Mesenchymal stem cell (in vitro differentiated cells and primary cell): Measurements from ENCODE around the gene FGFRL1.

Experiments
- DNase-seq: peaks from one replicate; pipeline ENCODE4 v3.0.0-alpha.2; 2013
- H2AFZ ChIP-seq: one replicate; pipeline ENCODE4 v1.6.1; 2013; ENCODE audit warnings: low read depth, mild to moderate bottlenecking, control low read depth, inconsistent platforms, low read length, moderate library complexity
- H2AK5ac ChIP-seq: 2 replicates; pipeline ENCODE4 v1.6.1; 2013; ENCODE audit warnings: low read length, moderate library complexity, mild to moderate bottlenecking, inconsistent platforms; ENCODE audit not compliant: severe bottlenecking
- H2BK120ac ChIP-seq: one replicate; pipeline ENCODE4 v1.6.1; 2013; ENCODE audit warnings: low read depth, mild to moderate bottlenecking, inconsistent platforms, low read length, moderate library complexity
- H2BK12ac ChIP-seq, 2 experiments: one replicate each; pipeline ENCODE4 v1.6.1; 2013; ENCODE audit warnings: inconsistent platforms in 2 of 2, low read length in 2 of 2, mild to moderate bottlenecking in 2 of 2, moderate library complexity in 2 of 2, control low read depth in 1 of 2
- H2BK15ac ChIP-seq: one replicate; pipeline ENCODE4 v1.6.1; 2013; ENCODE audit warnings: mild to moderate bottlenecking, low read depth, inconsistent platforms; ENCODE audit not compliant: poor library complexity, severe bottlenecking
- H2BK5ac ChIP-seq: 2 replicates; pipeline ENCODE4 v1.6.1; 2013; ENCODE audit warnings: low read depth, mild to moderate bottlenecking, low read length, control low read depth, inconsistent platforms; ENCODE audit not compliant: poor library complexity, severe bottlenecking
- H3K14ac ChIP-seq, 2 experiments: one replicate each; pipeline ENCODE4 v1.6.1; 2013; ENCODE audit warnings: inconsistent platforms in 2 of 2, low read length in 2 of 2, control low read depth in 1 of 2, mild to moderate bottlenecking in 1 of 2, moderate library complexity in 1 of 2
- H3K18ac ChIP-seq, 2 experiments: one replicate each; pipeline ENCODE4 v1.6.1; 2013; ENCODE audit warnings: inconsistent platforms in 2 of 2, low read length in 2 of 2, control low read depth in 1 of 2, low read depth in 1 of 2, mild to moderate bottlenecking in 1 of 2
- H3K23ac ChIP-seq, 2 experiments: one replicate each; pipeline ENCODE4 v1.6.1; 2013; ENCODE audit warnings: inconsistent platforms in 2 of 2, low read length in 2 of 2, mild to moderate bottlenecking in 2 of 2, moderate library complexity in 2 of 2, control low read depth in 1 of 2
- H3K27ac ChIP-seq: 2 replicates; pipeline ENCODE4 v1.5.1; 2013; ENCODE audit warnings: mild to moderate bottlenecking, moderate library complexity, low read length, control low read depth, inconsistent platforms; ENCODE audit not compliant: poor library complexity, severe bottlenecking
- H3K27me3 ChIP-seq, 2 experiments: 2 replicates each; pipeline versions ENCODE4 v1.6.1 to v1.7.0; 2013; ENCODE audit warnings: low read length in 2 of 2, mild to moderate bottlenecking in 2 of 2, moderate library complexity in 2 of 2, control low read depth in 1 of 2, inconsistent platforms in 1 of 2; ENCODE audit not compliant: control insufficient read depth in 1 of 2, insufficient read depth in 1 of 2
- H3K36me3 ChIP-seq, 2 experiments: 2 replicates each; pipeline versions ENCODE4 v1.6.1 to v1.7.0; 2013; ENCODE audit warnings: low read length in 2 of 2, control low read depth in 1 of 2, inconsistent platforms in 1 of 2, low read depth in 1 of 2, mild to moderate bottlenecking in 1 of 2; ENCODE audit not compliant: insufficient read depth in 2 of 2, control insufficient read depth in 1 of 2
- H3K4ac ChIP-seq, 2 experiments: one replicate each; pipeline ENCODE4 v1.6.1; 2013; ENCODE audit warnings: inconsistent platforms in 2 of 2, low read length in 2 of 2, mild to moderate bottlenecking in 2 of 2, moderate library complexity in 2 of 2, control low read depth in 1 of 2, low read depth in 1 of 2
- H3K4me1 ChIP-seq: 2 replicates; pipeline ENCODE4 v1.6.1; 2013; ENCODE audit warnings: low read depth, low read length, control low read depth; ENCODE audit not compliant: control insufficient read depth, insufficient read depth
- H3K4me2 ChIP-seq: 2 replicates; pipeline ENCODE4 v1.6.1; 2013; ENCODE audit warnings: low read length, mild to moderate bottlenecking, inconsistent platforms; ENCODE audit not compliant: poor library complexity, severe bottlenecking
- H3K4me3 ChIP-seq, 2 experiments: 2 replicates each; pipeline versions ENCODE4 v1.5.1 to v1.7.0; 2013; ENCODE audit warnings: low read length in 2 of 2, mild to moderate bottlenecking in 2 of 2, control low read depth in 1 of 2, low read depth in 1 of 2; ENCODE audit not compliant: insufficient read depth in 1 of 2
- H3K79me1 ChIP-seq: replicated peaks from 2 replicates; pipeline ENCODE4 v1.6.1; 2013; ENCODE audit warnings: mild to moderate bottlenecking, control low read depth, low read length, inconsistent platforms; ENCODE audit not compliant: poor library complexity, severe bottlenecking
- H3K9ac ChIP-seq: 2 replicates; pipeline ENCODE4 v1.7.0; 2013; ENCODE audit warnings: mild to moderate bottlenecking, low read length, moderate library complexity
- H3K9me3 ChIP-seq: 2 replicates; pipeline ENCODE4 v1.7.0; 2013; ENCODE audit warnings: mild to moderate bottlenecking, low read length; ENCODE audit not compliant: control insufficient read depth
- H4K8ac ChIP-seq: one replicate; pipeline ENCODE4 v1.6.1; 2013; ENCODE audit warnings: inconsistent platforms, mild to moderate bottlenecking, low read length, moderate library complexity
- H4K91ac ChIP-seq: one replicate; pipeline ENCODE4 v1.6.1; 2013; ENCODE audit warnings: mild to moderate bottlenecking, low read length, inconsistent platforms
- WGBS: methylation state at CpG from one replicate; pipeline ENCODE4 v1.1.7; 2013; ENCODE audit warnings: mixed read lengths; 5-methylcytosine and 5-hydroxymethylcytosine counted together

FGFRL1 gene

GRCh38 chr4:1018147-1019020 is 7.0 kb downstream of the FGFRL1 start:
- H3K4me1 ChIP-seq = peaks cover 60% of the 10 kb centered on the region
- no peak overlapping the region for H2AK5ac ChIP-seq
- H3K36me3 ChIP-seq = peaks cover 3 to 65% of the 10 kb centered on the region in 2 experiments
- no peak overlapping the region for H2BK12ac ChIP-seq
- no peak overlapping the region for H4K8ac ChIP-seq
- H3K27me3 ChIP-seq = no peaks in the 10 kb centered on the region
- H2AFZ ChIP-seq = no peak overlapping the region
- 87% methylated on average over 27 of the region's 29 CpGs for WGBS
- H2BK120ac ChIP-seq = no peak overlapping the region
- H3K27ac ChIP-seq = no peak overlapping the region
- H2BK5ac ChIP-seq = no peak overlapping the region
- no peak overlapping the region for H3K4me2 ChIP-seq
- H3K23ac ChIP-seq = no peak overlapping the region
- peak overlapping the region; percentile 61 for H4K91ac ChIP-seq
- no peak overlapping the region for H2BK15ac ChIP-seq
- H3K4me3 ChIP-seq = no peak overlapping the region
- H3K9me3 ChIP-seq = no peaks in the 10 kb centered on the region
- H3K18ac ChIP-seq = no peak overlapping the region
- no peak overlapping the region for H3K9ac ChIP-seq
- H3K14ac ChIP-seq = no peak overlapping the region
- peaks cover 64% of the 10 kb centered on the region for H3K79me1 ChIP-seq
- H3K4ac ChIP-seq = no peak overlapping the region
- DNase-seq = no peak

- Histone ChIP-seq H3K4me1 (peaks cover 57% of the 10 kb centered on the region), H3K4ac (no peak overlapping the region), H3K36me3 (peaks cover 2 to 67% of the 10 kb centered on the region in 2 experiments), H3K18ac (no peak overlapping the region), H3K14ac (peak overlapping the region in 1 of 2 experiments; percentile 44), H3K4me3 (no peak overlapping the region), H2BK12ac (no peak overlapping the region), H3K27me3 (no peaks in the 10 kb centered on the region), H4K8ac (no peak overlapping the region), H2BK5ac (no peak overlapping the region), H3K23ac (no peak overlapping the region), H3K79me1 (peaks cover 57% of the 10 kb centered on the region), H2AFZ (no peak overlapping the region), H4K91ac (no peak overlapping the region), H3K9ac (no peak overlapping the region), H3K9me3 (no peaks in the 10 kb centered on the region), H2BK15ac (no peak overlapping the region), H2AK5ac (peak overlapping the region; percentile 43), H2BK120ac (no peak overlapping the region), H3K4me2 (no peak overlapping the region), H3K27ac (no peak overlapping the region)
- WGBS = 74% methylated on average over 8 of the region's 9 CpGs
- no peak for DNase-seq
These were observed 7.9 kb downstream of the FGFRL1 start for GRCh38 chr4:1019320-1019719.

- Histone ChIP-seq H3K4me2 (no peak overlapping the region), H2AK5ac (peak overlapping the region; percentile 43), H3K79me1 (peaks cover 51% of the 10 kb centered on the region), H2BK12ac (no peak overlapping the region), H3K18ac (no peak overlapping the region), H3K23ac (no peak overlapping the region), H4K8ac (no peak overlapping the region), H3K4ac (no peak overlapping the region), H3K36me3 (peaks cover 7 to 67% of the 10 kb centered on the region in 2 experiments), H2AFZ (no peak overlapping the region), H4K91ac (peak overlapping the region; percentile 25), H3K27me3 (no peaks in the 10 kb centered on the region), H3K9me3 (no peaks in the 10 kb centered on the region), H2BK120ac (no peak overlapping the region), H3K4me1 (peaks cover 53% of the 10 kb centered on the region), H2BK15ac (no peak overlapping the region), H3K27ac (no peak overlapping the region), H3K14ac (no peak overlapping the region), H2BK5ac (no peak overlapping the region), H3K9ac (no peak overlapping the region), H3K4me3 (no peak overlapping the region)
- DNase-seq = no peak
- 82% methylated on average over 20 of the region's 23 CpGs for WGBS
These were observed 8.5 kb downstream of the FGFRL1 start for GRCh38 chr4:1019729-1020470.

GRCh38 chr4:1021386-1022050 is 10.1 kb downstream of the FGFRL1 start:
- Histone ChIP-seq H3K27ac (no peak overlapping the region), H4K91ac (no peak overlapping the region), H3K9me3 (no peaks in the 10 kb centered on the region), H4K8ac (peak overlapping the region; percentile 4), H3K23ac (no peak overlapping the region), H2BK5ac (no peak overlapping the region), H3K27me3 (no peaks in the 10 kb centered on the region), H2AK5ac (no peak overlapping the region), H2BK12ac (no peak overlapping the region), H3K36me3 (peaks cover 20 to 66% of the 10 kb centered on the region in 2 experiments), H3K14ac (no peak overlapping the region), H3K9ac (no peak overlapping the region), H2AFZ (no peak overlapping the region), H3K4me3 (no peak overlapping the region), H3K4me1 (peaks cover 49% of the 10 kb centered on the region), H2BK15ac (peak overlapping the region; percentile 83), H3K4ac (no peak overlapping the region), H3K18ac (no peak overlapping the region), H3K79me1 (peaks cover 38% of the 10 kb centered on the region), H2BK120ac (no peak overlapping the region), H3K4me2 (no peak overlapping the region)
- WGBS = 89% methylated on average over 18 of the region's 19 CpGs
- no peak for DNase-seq
